AG10803 (cell line): ENCODE measurements around the gene CBARP.

Experiments
- DNase-seq: peaks from one replicate; pipeline ENCODE4 v3.0.0; 2010; ENCODE audit warnings: low read depth
- H3K4me3 ChIP-seq: 2 replicates; pipeline ENCODE4 v1.5.1; 2011; ENCODE audit warnings: mild to moderate bottlenecking, low read length, control low read depth
- CTCF ChIP-seq: conservative IDR thresholded peaks from 2 replicates; pipeline ENCODE4 v1.5.1; 2011; ENCODE audit warnings: mild to moderate bottlenecking, low read length, control low read depth, inconsistent platforms

CBARP gene

GRCh38 chr19:1278713-1279660, 41.2 kb upstream of the CBARP start:
- no peak overlapping the region for H3K4me3 ChIP-seq
- DNase-seq: no peak
- TF ChIP-seq CTCF: no peak

- no peak for DNase-seq
- TF ChIP-seq CTCF: no peak
- H3K4me3 ChIP-seq: no peak overlapping the region
Observed at GRCh38 chr19:1278074-1278473, 40.3 kb upstream of the CBARP start.

- no peak overlapping the region; the same call in 1 of the 2 replicates for H3K4me3 ChIP-seq
- TF ChIP-seq CTCF: no peak
- no peak for DNase-seq
Observed at GRCh38 chr19:1277061-1277460, 39.3 kb upstream of the CBARP start.

- DNase-seq: no peak
- no peak for TF ChIP-seq CTCF
- H3K4me3 ChIP-seq: peak overlapping the region; percentile 72
Observed at GRCh38 chr19:1276628-1277022, 38.8 kb upstream of the CBARP start.

- no peak for TF ChIP-seq CTCF
- H3K4me3 ChIP-seq: peak overlapping the region; percentile 72
- no peak for DNase-seq
Observed at GRCh38 chr19:1275976-1276627, 38.3 kb upstream of the CBARP start.

- peak within 1 kb of the TSS; percentile 72 for H3K4me3 ChIP-seq
- no peak for TF ChIP-seq CTCF
- peak; percentile 96 for DNase-seq
Observed at GRCh38 chr19:1275260-1275975, 37.6 kb upstream of the CBARP start, which contains the start of gene FAM174C. Gene FAM174C (plus strand): TSS chr19:1275530. CDS start chr19:1275550, 20 bp downstream.
